Heart left ventricle (tissue), 16 donors: Measurements from ENCODE around the gene PPP1R2C. TPM values are rescaled to one million over a fixed set of nuclear protein-coding genes. Genes with fewer than 3 reads are reported as not detected.
A peak's percentile ranks its signal among the peaks of the same experiment; 100 is the strongest.

Source experiments
- ATAC-seq, 4 donors: fragments of 200-7000 bp; cut with Tn5 transposase; one replicate each; pipeline ENCODE4 v1.9.1; 2020 to 2022; ENCODE audit warnings: moderate library complexity in 4 of 4, mild to moderate bottlenecking in 3 of 4, moderate number of reproducible peaks in 1 of 4
- DNase-seq, 5 donors: peaks; one replicate each; pipeline ENCODE4 v3.0.0-alpha.2; 2020
- H3K27ac ChIP-seq, 12 donors: fragments of 200-600 bp; sonication (generic) in 4 of 12; one replicate each; pipeline versions ENCODE4 v1.5.0 to v1.8.0; 2016 to 2022; ENCODE audit warnings: mild to moderate bottlenecking in 2 of 12
- H3K27me3 ChIP-seq, 9 donors: fragments of 200-600 bp; sonication (generic) in 2 of 9; one replicate each; pipeline versions ENCODE4 v1.5.1 to v1.8.0; 2016 to 2022; ENCODE audit warnings: mild to moderate bottlenecking in 3 of 9
- H3K36me3 ChIP-seq, 9 donors: fragments of 200-600 bp; sonication (generic) in 2 of 9; one replicate each; pipeline versions ENCODE4 v1.5.0 to v1.8.0; 2018 to 2022; ENCODE audit warnings: mild to moderate bottlenecking in 2 of 9
- H3K4me1 ChIP-seq, 12 donors: fragments of 200-600 bp; sonication (generic) in 4 of 12; one replicate each; pipeline versions ENCODE4 v1.5.0 to v1.8.0; 2016 to 2022; ENCODE audit warnings: mild to moderate bottlenecking in 3 of 12
- H3K4me3 ChIP-seq, 12 donors: fragments of 200-600 bp; sonication (generic) in 4 of 12; one replicate each; pipeline versions ENCODE4 v1.5.0 to v1.8.0; 2017 to 2022; ENCODE audit warnings: mild to moderate bottlenecking in 9 of 12, moderate library complexity in 4 of 12
- H3K9me3 ChIP-seq, 12 donors: fragments of 200-600 bp; sonication (generic) in 4 of 12; one replicate each; pipeline versions ENCODE4 v1.5.0 to v1.8.0; 2016 to 2022; ENCODE audit warnings: mild to moderate bottlenecking in 1 of 12
- CTCF ChIP-seq, 12 donors: fragments of 200-600 bp; sonication (generic) in 4 of 12; IDR thresholded peaks; one replicate each; pipeline versions ENCODE4 v1.5.0 to v1.8.0; 2018 to 2022; ENCODE audit warnings: antibody characterized with exemption in 12 of 12, mild to moderate bottlenecking in 5 of 12
- POLR2A ChIP-seq, 2 donors: fragments of 450-650 bp; IDR thresholded peaks; one replicate each; pipeline ENCODE4 v1.6.1; 2017; ENCODE audit warnings: antibody characterized with exemption in 2 of 2, mild to moderate bottlenecking in 2 of 2, moderate library complexity in 2 of 2
- WGBS, 4 donors: extraction: QIAGEN DNeasy Blood & Tissue Kit in 2 of 4; methylation state at CpG; one replicate each; pipeline versions ENCODE4 v1.1.5 to v1.1.7; 2013 to 2018; 5-methylcytosine and 5-hydroxymethylcytosine counted together
- intact Hi-C, 10 donors: fragments of 100-400 bp; cut with DNase I; formaldehyde crosslinking; loops; one replicate each; pipeline versions ENCODE4 v1.11.1 to v1.14.2; 2022
- polyA plus RNA-seq, 2 donors: library from polyadenylated mRNA; stranded (reverse); fragments of 200-250 nt; gene quantifications; one replicate each; pipeline ENCODE4 v1.2.3, GENCODE V29; 2013
- total RNA-seq, 9 donors: library from RNA; depleted of rRNA in 2 of 9; stranded (reverse); fragments of >200 nt in 2 of 9; fragmentation: NEBNext Ultra II Directional in 3 of 9; extraction: Animal tissue kit (Norgen Biotek cat#: 25700) in 3 of 9; gene quantifications; one replicate each; pipeline versions ENCODE4 v1.1.0 to v1.2.4, GENCODE V29; 2016 to 2023
- donor health status: ischemic (EF 13 %, LVEDD 7.1; RV severe dilation, severe dysfunction).
- donor health status: healthy with polysubstance abuse.
- donor health status: DM: no; HTN: yes; CAD: no.
- donor health status: DM: no; HTN: no; CAD: no.
- donor health status: ischemic (EF 25% LVEDD 6.9; RV normal size, moderate dysfunction).
- donor health status: ischemic (EF 25% LVEDD 5.7; RV mildly dilated, moderate dysfunction).
- donor health status: healthy.
- donor health status: DM: yes; HTN: yes; CAD: no.
- donor health status: ischemic (EF 35%, LVEDD 5.7; RV mildly dilated, moderate dysfunction).
- donor health status: nonischemic (EF 11% LVEDD 7.7; RV severe dilation, severe dysfunction).
- donor health status: DM: yes; HTN: yes; CAD: no.
- donor health status: PGD.
- donor health status: ischemic (EF 29% LVEDD 5.4; RV normal size, mild dysfunction).
- donor health status: nonischemic (EF 23%, LVEDD 6.1; RV moderate dilation, normal function).

The PPP1R2C gene
- total and polyA plus RNA-seq, 11 donors = not detected

GRCh38 chrX:42804524-42804923, 26.6 kb upstream of the PPP1R2C start:
- intact Hi-C loops = no loop called here
- 35 to 65% (median 43%) methylated on average over 2 of the region's 2 CpGs for WGBS, 4 donors
- no peak for ATAC-seq

GRCh38 chrX:42803320-42803719, 25.4 kb upstream of the PPP1R2C start:
- DNase-seq (no peak), ATAC-seq (no peak)
- H3K27ac ChIP-seq = no peak overlapping the region
- peaks cover 0 to 5% (median 0%) of the 10 kb centered on the region in 9 donors for H3K27me3 ChIP-seq
- intact Hi-C loops = no loop called here
- no peak for TF ChIP-seq POLR2A (IDR thresholded peaks at IDR 0.05)
- H3K36me3 ChIP-seq = no peaks in the 10 kb centered on the region
- H3K9me3 ChIP-seq = no peaks in the 10 kb centered on the region
- WGBS, 4 donors = 46 to 59% (median 51%) methylated on average over 2 of the region's 2 CpGs
- H3K4me3 ChIP-seq = no peak overlapping the region
- H3K4me1 ChIP-seq = no peaks in the 10 kb centered on the region

More at GRCh38 chrX:42804524-42804923, 26.6 kb upstream of the PPP1R2C start:
- Histone ChIP-seq H3K36me3 (no peaks in the 10 kb centered on the region), H3K27ac (no peak overlapping the region), H3K4me3 (no peak overlapping the region), H3K4me1 (no peaks in the 10 kb centered on the region), H3K27me3 (peaks cover 0 to 5% (median 0%) of the 10 kb centered on the region in 9 donors), H3K9me3 (no peaks in the 10 kb centered on the region)
- no peak for TF ChIP-seq POLR2A (IDR thresholded peaks at IDR 0.05)
- no peak for TF ChIP-seq CTCF (IDR thresholded peaks at IDR 0.05)
- no peak for DNase-seq

GRCh38 chrX:42797651-42798269, 19.8 kb upstream of the PPP1R2C start:
- Histone ChIP-seq H3K27me3 (no peaks in the 10 kb centered on the region), H3K9me3 (peaks cover 0 to 4% (median 0%) of the 10 kb centered on the region in 12 donors), H3K4me3 (no peak overlapping the region), H3K4me1 (no peaks in the 10 kb centered on the region), H3K27ac (no peak overlapping the region), H3K36me3 (no peaks in the 10 kb centered on the region)
- WGBS, 4 donors = 72 to 83% (median 77%) methylated on average over 9 of the region's 9 CpGs
- no peak for ATAC-seq
- intact Hi-C loops = no loop called here
- DNase-seq = no peak
- TF ChIP-seq CTCF (IDR thresholded peaks at IDR 0.05) (no peak), POLR2A (IDR thresholded peaks at IDR 0.05) (no peak)

GRCh38 chrX:42783451-42783850, 5.5 kb upstream of the PPP1R2C start:
- Histone ChIP-seq H3K9me3 (no peaks in the 10 kb centered on the region), H3K27ac (no peak overlapping the region), H3K4me1 (no peaks in the 10 kb centered on the region), H3K4me3 (no peak overlapping the region), H3K27me3 (peaks cover 0 to 4% (median 0%) of the 10 kb centered on the region in 9 donors), H3K36me3 (no peaks in the 10 kb centered on the region)
- intact Hi-C loops = no loop called here
- DNase-seq (no peak), ATAC-seq (no peak)
- no peak for TF ChIP-seq CTCF (IDR thresholded peaks at IDR 0.05)

- H3K27ac ChIP-seq = no peak overlapping the region
- intact Hi-C loops = no loop called here
- no peak for ATAC-seq
- TF ChIP-seq CTCF (IDR thresholded peaks at IDR 0.05) (no peak), POLR2A (IDR thresholded peaks at IDR 0.05) (no peak)
- peak in 1 of 5 donors; percentile 14 for DNase-seq
- 47 to 49% (median 48%) methylated on average over 3 of the region's 3 CpGs for WGBS, 4 donors
- no peaks in the 10 kb centered on the region for H3K36me3 ChIP-seq
- peaks cover 0 to 4% (median 0%) of the 10 kb centered on the region in 12 donors for H3K9me3 ChIP-seq
- no peak overlapping the region for H3K4me3 ChIP-seq
- no peaks in the 10 kb centered on the region for H3K4me1 ChIP-seq
- peaks cover 0 to 15% (median 0%) of the 10 kb centered on the region in 9 donors for H3K27me3 ChIP-seq
Measured at GRCh38 chrX:42776195-42776594, 1.8 kb downstream of the PPP1R2C start.
